CD4-positive, alpha-beta T cell treated with Interleukin-6 at 100 ng/mL for 8 hours (primary cell): ENCODE data around the gene DOCK11.

Source experiments
- DNase-seq: peaks from one replicate; pipeline ENCODE4 v3.0.0-alpha.2; 2020; ENCODE audit warnings: mixed read lengths, low spot score

DOCK11 gene

DNA sequence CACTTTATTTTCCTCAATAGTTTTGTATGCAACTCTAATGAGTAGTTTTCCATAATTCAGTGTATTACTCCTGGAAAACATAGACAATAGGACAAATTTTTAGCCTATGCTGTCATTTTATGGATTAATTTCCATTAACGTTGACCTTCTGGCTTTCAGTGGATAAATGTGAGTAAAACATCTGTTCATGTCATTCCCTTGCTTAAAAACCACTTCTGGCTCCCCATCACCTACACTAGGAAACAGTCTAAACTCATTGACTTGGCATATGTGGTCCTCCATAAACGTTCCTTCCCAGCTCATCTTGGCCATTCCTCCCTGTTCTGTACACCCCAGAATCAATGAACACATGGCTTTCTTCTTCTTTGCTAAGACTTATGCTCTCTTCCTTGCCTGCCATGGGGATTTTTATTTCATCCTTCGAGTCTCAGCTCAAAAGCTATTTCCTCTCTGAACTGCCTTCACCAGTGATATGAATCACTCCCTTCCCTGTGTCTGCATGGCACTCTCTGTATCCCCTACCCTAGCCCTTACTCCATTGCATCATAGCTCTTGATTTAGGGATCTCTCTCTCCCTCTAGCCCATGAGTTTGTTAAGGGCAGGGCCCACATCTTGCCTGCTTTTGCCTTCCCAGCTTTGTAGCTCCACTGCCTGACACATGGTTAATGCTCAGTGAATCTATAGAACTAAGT is 34.8 kb downstream of the DOCK11 start:
- no peak for DNase-seq

- no peak for DNase-seq
Observed at GRCh38 chrX:118534716-118535493, 39.3 kb downstream of the DOCK11 start.

GRCh38 chrX:118536204-118536603 is 40.6 kb downstream of the DOCK11 start:
- no peak for DNase-seq

DNA sequence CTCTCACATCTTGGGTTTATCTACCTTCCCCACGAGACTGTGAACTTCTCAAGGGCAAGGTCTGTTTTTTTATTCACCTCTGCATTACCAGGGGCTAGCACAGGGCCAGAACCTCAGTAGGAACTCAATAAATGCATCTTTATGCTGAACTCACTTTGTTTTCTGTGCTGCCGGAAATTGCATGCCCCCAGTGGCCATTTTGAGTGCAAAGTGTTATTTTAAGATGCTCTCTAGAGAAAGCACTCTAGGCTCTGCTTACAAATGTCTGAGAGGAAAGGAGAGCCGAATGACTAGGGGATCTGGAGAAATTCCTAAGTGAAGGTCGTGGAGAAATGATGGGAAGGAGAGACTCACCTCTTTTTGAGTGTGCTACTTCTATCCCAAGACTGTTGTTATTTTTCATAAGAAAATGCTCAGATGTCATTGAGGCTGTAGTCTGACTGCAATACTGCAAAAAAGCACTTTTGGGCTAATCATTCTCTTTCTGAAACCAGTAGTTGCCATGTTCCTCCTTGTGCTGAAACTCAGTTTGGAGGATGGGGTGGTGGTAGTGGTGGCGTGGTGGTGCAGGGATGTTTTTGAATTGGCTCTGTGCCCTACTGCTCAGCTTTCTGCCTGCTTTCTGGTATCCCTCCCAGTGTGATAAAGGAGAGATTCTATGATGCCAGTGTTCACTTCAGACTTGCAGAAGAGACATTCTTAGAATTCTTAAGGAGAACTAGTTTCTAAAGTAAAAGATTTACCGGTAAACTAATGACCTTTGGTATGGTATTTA is 41.3 kb downstream of the DOCK11 start:
- DNase-seq = peak; percentile 49

- DNase-seq = no peak
Observed at GRCh38 chrX:118538386-118538785, 42.8 kb downstream of the DOCK11 start.

GRCh38 chrX:118540342-118540741 is 44.7 kb downstream of the DOCK11 start:
- DNase-seq = no peak

GRCh38 chrX:118541482-118541881 is 45.9 kb downstream of the DOCK11 start:
- DNase-seq = no peak

GRCh38 chrX:118545510-118545909 is 49.9 kb downstream of the DOCK11 start:
- DNase-seq = no peak

GRCh38 chrX:118548841-118549240 is 53.2 kb downstream of the DOCK11 start:
- no peak for DNase-seq

GRCh38 chrX:118550792-118551191 is 55.2 kb downstream of the DOCK11 start:
- no peak for DNase-seq

DNA sequence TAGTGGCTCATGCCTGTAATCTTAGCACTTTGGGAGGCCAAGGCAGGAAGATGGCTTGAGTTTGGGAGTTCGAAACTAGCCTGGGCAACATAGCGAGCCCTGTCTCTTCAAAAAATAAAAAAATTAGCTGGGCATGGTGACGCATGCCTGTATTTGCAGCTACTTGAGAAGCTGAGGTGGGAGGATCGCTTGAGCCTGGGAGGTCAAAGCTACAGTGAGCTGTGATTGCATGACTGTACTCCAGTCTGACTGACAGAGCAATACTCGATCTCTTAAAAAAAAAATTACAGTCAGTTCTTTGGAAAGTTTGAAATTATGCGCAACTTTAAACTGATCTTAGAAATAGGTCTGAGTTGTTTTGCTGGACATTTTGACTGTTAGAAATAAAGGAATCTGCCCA is 55.8 kb downstream of the DOCK11 start:
- DNase-seq = no peak

GRCh38 chrX:118552121-118552900 is 56.7 kb downstream of the DOCK11 start:
- DNase-seq = no peak

DNA sequence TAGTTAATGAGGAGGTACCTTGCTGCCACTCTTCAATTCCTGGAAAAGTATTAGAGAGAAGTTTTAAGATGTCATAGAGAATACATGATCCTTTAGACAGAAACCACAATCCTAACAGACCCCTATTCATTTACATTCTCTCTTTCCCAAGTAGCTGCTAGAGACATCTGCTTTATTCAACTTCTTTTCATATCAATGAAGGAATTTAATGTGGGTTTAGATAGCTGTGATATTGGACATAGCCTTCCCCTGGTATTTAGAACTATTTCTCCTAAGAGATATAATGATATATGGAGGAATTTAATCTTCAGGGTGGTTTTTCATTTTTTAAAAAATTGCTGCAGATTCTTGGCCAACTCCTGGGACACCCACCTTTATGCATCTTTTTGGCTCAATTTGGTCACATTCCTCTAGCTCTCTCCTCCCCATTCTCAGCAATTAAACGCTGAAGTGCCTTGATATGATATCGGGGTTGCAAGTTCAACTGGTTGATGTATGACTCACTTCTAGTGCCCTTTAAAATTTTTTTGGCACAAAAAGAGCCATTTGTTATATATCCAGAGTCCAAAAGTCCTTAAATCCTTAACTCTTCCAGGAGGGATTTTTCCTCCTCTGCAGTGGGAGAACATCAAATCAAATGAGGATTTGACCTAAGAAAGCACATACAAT is 57.6 kb downstream of the DOCK11 start:
- no peak for DNase-seq

DNA sequence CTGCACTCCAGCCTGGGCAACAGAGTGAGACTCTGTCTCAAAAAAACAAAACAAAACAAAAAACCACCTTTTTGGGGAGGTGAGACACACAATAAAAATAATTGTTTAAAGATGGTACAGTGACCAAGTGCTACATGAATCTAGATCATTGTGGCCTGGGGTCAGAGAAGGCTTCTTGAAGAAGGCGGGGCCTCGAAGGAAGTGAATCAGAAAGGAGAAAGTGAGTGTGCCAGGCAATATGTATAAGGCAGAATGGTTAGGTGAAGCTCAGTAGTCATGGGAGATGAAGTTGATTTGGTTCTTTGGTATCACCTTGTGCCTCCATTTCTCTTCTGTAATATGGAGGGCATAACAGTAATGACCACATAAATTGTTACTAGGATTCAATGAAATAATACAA is 58.9 kb downstream of the DOCK11 start:
- no peak for DNase-seq

DNA sequence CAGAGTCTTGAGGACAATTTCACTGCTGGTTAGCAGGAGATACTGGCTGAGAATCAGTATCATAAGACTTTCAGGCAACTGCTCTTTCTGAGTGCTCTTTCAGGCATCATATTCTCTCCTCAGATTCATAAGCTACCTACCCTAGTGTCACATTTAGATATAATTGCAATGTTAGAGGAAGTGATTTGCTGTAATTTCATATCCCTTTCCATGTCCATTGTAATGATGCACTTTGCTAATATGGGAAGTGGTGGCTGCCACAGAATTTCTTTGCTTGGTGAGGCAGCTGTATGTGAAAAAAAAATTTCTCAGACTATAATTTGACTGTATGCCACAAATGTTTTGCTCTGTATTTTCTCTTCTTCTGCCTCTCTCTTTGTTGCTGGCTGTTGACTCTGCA is 63.3 kb downstream of the DOCK11 start:
- no peak for DNase-seq

GRCh38 chrX:118560489-118560888 is 64.9 kb downstream of the DOCK11 start:
- DNase-seq = no peak

- no peak for DNase-seq
Observed at GRCh38 chrX:118562582-118563164, 67.1 kb downstream of the DOCK11 start.

DNA sequence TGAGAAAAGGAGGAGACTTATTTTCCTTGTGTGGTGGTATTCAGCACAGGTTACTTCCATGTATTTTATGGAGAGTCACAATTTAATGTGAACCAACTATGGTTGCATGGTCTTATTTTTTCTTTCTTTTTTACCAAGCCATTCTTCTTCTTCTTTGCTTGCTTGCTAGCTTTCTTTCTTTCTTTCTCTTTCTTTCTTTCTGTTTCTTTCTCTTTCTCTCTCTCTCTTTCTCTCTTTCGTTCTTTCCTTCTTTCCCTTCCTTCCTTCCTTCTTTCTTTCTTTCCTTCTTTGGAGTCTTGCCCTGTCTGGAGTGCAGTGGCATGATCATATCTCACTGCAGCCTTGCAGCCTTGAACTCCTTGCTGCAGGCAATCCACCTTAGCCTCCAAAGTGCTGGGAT is 68.9 kb downstream of the DOCK11 start:
- DNase-seq = no peak

GRCh38 chrX:118565853-118566252 is 70.2 kb downstream of the DOCK11 start:
- no peak for DNase-seq

DNA sequence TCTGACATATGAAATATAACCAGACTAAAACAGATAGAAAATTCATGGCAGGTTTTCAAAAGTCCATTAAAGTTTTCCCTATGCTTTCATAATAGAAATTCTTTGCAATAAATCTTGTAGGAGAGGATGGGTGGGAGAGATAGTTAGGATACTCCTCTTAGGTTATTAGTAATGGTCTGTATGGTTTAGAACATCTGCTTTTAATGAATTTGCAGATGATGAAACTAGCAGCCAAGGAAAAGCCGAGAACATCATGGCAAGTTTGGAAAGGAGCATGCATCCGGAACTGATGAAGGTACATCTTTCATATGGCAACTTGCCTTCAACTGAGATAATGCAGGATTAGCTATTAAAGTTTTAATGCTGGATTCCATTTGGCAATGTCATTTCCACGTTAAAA is 70.7 kb downstream of the DOCK11 start:
- DNase-seq = no peak

DNA sequence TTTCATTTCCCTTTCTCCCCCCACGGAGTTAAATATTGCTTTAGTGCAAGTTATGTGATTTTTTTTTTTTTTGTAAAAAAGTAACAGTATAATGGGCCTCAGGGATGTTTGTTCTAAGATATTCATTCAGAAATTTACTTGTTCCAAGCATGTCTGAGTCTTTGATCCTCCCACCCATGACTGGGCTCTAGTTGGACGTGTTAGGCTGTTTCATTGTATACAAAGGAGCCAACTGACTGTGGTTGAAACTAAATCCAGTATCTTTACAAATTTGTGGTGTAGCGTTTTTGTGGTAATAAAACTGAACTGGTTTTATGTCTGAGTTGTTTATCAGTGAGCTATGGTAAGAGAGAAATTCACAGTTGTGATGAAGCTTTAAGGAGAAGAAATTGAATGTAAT is 74.1 kb downstream of the DOCK11 start:
- no peak for DNase-seq
